ENCODE data around the gene ZNHIT1. TPM values are rescaled to one million over a fixed set of nuclear protein-coding genes. Genes with fewer than 3 reads are reported as not detected.
A peak's percentile ranks its signal among the peaks of the same experiment; 100 is the strongest.

ZNHIT1 gene
- total and polyA plus RNA-seq, 10 donors = 47.3 to 127 (median 68.0) TPM

- intact Hi-C loops (cut with DNase I; ENCODE audit: low total_unique reads) = no loop called here
- WGBS, 5 donors = 43 to 63% (median 47%) methylated on average over 16 of the region's 16 CpGs
- peak overlapping the region in 2 of 8 donors; percentile 23 to 43 for H3K4me3 ChIP-seq
- no peaks in the 10 kb centered on the region for H3K9me3 ChIP-seq
- H3K36me3 ChIP-seq = peaks cover 0 to 64% (median 32%) of the 10 kb centered on the region in 6 donors
- TF ChIP-seq POLR2A (IDR thresholded peaks at IDR 0.05) (no peak), POLR2AphosphoS5 (IDR thresholded peaks at IDR 0.05) (no peak), CTCF (IDR thresholded peaks at IDR 0.05 in 8 of 11, conservative IDR thresholded peaks at IDR 0.05 in 3 of 11) (no peak)
- no peaks in the 10 kb centered on the region for H3K27me3 ChIP-seq (replicated peaks in 1 of 7)
- DNase-seq = no peak
- peak overlapping the region in 6 of 8 donors; percentile 69 to 99 (median 93) for H3K27ac ChIP-seq
- H3K4me1 ChIP-seq = peaks cover 29 to 95% (median 79%) of the 10 kb centered on the region in 6 donors
Measured at GRCh38 chr7:101241443-101242349, 23.7 kb downstream of the ZNHIT1 start.

- H3K4me1 ChIP-seq = peaks cover 25 to 89% (median 66%) of the 10 kb centered on the region in 6 donors
- WGBS, 5 donors = 19 to 31% (median 20%) methylated on average over 14 to 28 of the region's 28 CpGs
- intact Hi-C loops (cut with DNase I; ENCODE audit: low total_unique reads) = no loop called here
Measured at GRCh38 chr7:101243646-101244374, 25.8 kb downstream of the ZNHIT1 start.

GRCh38 chr7:101244375-101245146 is 26.6 kb downstream of the ZNHIT1 start, which contains the start of gene FIS1:
FIS1 (minus strand) TSS chr7:101245081; CDS start chr7:101245004, 77 bp downstream.
- Histone ChIP-seq H3K27ac (peak within 1 kb of the TSS; percentile 91 to 99 (median 98)), H3K27me3 (replicated peaks in 1 of 7) (no peaks in the 10 kb centered on the region), H3K4me3 (peak within 1 kb of the TSS; percentile 70 to 98 (median 81)), H3K9me3 (no peaks in the 10 kb centered on the region), H3K36me3 (peaks cover 0 to 64% (median 20%) of the 10 kb centered on the region in 6 donors), H3K4me1 (peaks cover 24 to 89% (median 63%) of the 10 kb centered on the region in 6 donors)
- intact Hi-C loops (cut with DNase I; ENCODE audit: low total_unique reads) = no loop called here
- WGBS, 5 donors = 0 to 1% (median 1%) methylated on average over 17 to 45 of the region's 45 CpGs
- DNase-seq = peak; percentile 99
- peak; percentile 58 to 77 (median 65) for TF ChIP-seq POLR2A (IDR thresholded peaks at IDR 0.05)
- TF ChIP-seq CTCF (IDR thresholded peaks at IDR 0.05 in 8 of 11, conservative IDR thresholded peaks at IDR 0.05 in 3 of 11) = peak; percentile 90 to 98 (median 96)
- TF ChIP-seq POLR2AphosphoS5 (IDR thresholded peaks at IDR 0.05) = peak; percentile 96 to 98 (median 98)

More at GRCh38 chr7:101243646-101244374, 25.8 kb downstream of the ZNHIT1 start:
- DNase-seq = no peak
- peak overlapping the region; percentile 91 to 99 (median 98) for H3K27ac ChIP-seq
- TF ChIP-seq CTCF (IDR thresholded peaks at IDR 0.05 in 8 of 11, conservative IDR thresholded peaks at IDR 0.05 in 3 of 11) = no peak
- TF ChIP-seq POLR2AphosphoS5 (IDR thresholded peaks at IDR 0.05) = no peak
- no peak for TF ChIP-seq POLR2A (IDR thresholded peaks at IDR 0.05)
- peak overlapping the region; percentile 70 to 98 (median 81) for H3K4me3 ChIP-seq
- H3K9me3 ChIP-seq = no peaks in the 10 kb centered on the region
- no peaks in the 10 kb centered on the region for H3K27me3 ChIP-seq (replicated peaks in 1 of 7)
- peaks cover 0 to 64% (median 21%) of the 10 kb centered on the region in 6 donors for H3K36me3 ChIP-seq

Measured in spleen (tissue), 11 donors.